ENCODE measurements around the gene GPM6B.

The GPM6B gene

GRCh38 chrX:13824746-13825145, 7.9 kb upstream of the GPM6B start:
- DNase-seq: no peak

GRCh38 chrX:13821738-13822137, 4.8 kb upstream of the GPM6B start:
- no peak for DNase-seq

GRCh38 chrX:13816176-13816575, 717 bp downstream of the GPM6B start:
- peak; percentile 19 for DNase-seq

DNA sequence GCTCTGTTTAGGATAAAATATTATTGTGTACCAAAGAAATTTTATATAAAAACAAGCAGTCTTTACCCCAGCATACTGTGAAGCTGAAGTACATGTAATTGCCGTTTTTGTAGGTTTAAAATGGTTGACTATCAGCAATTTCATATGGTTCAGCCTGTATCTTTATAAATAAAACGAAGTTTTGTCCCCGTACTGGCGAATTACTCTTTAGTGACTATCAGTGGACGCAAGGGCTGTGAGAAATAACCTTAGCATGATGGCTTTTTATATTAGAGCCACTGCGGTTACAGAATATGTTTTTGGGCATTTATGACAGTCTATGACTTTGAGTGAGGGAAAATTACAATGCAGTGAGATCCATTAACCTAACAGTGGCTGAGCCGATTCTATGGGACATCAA, 1.2 kb downstream of the GPM6B start:
- DNase-seq: peak; percentile 19

- DNase-seq: no peak
Measured at GRCh38 chrX:13808865-13809264, 8.0 kb downstream of the GPM6B start.

GRCh38 chrX:13808293-13808692, 8.6 kb downstream of the GPM6B start:
- no peak for DNase-seq

- DNase-seq: no peak
Measured at GRCh38 chrX:13805241-13805640, 11.7 kb downstream of the GPM6B start.

DNA sequence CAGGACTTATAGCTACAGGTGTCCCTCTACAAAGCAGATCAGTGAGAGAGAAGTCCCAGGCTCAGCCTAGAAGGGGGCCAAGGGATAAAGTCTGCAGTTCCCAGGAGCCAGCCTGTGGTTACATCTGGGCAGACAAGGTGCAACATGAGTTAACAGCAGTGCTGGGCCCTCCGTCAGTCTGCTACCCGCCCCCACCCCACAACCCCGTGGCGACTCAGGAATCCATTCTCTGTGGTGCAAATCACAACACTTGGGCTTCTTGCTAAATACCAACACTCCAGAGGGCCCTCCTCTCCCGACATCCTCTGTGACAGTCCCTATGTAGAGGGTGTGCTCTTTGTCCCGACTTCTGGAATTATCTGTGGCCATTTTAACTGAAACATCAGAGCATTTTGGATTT, 13.8 kb downstream of the GPM6B start:
- DNase-seq: no peak

DNA sequence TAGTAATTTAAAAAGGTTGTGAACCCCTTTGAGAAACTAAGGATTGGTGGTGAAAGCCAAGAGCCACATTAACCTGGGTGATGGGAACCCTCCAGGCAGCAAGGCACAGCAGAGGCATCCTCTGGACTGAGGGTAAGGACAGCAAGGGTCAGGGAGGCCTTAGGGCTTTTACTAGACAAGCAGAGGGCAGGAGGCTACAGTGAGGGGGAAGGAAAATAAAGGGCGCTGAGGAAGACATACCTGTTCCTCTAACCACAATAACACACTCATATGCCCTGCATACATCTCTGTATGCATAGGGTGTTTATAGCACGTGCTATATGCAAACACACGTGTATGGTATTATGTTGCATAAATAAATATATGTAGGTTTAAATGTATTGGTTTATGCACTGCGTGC, 18.7 kb downstream of the GPM6B start:
- no peak for DNase-seq

- DNase-seq: no peak
Measured at GRCh38 chrX:13797512-13797911, 19.4 kb downstream of the GPM6B start.

DNA sequence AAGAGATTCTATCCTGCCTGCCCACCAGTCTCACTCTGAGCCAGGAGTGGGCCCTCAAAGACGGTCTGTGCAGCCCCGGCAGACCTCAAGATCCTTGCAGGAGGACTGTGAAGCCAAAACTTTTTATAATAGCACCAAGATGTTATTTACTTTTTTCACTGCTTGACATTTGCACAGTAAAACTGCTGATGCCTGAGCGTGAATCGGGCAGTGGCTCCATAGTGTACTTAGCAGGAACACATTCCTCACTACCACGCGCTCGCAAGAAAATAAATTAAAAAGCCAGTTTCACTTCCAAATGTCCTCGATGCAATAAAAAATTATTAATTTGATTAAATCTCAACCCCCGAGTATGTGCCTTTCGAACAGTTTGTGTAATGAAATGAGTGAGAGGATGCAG, 22.5 kb downstream of the GPM6B start:
- no peak for DNase-seq

DNA sequence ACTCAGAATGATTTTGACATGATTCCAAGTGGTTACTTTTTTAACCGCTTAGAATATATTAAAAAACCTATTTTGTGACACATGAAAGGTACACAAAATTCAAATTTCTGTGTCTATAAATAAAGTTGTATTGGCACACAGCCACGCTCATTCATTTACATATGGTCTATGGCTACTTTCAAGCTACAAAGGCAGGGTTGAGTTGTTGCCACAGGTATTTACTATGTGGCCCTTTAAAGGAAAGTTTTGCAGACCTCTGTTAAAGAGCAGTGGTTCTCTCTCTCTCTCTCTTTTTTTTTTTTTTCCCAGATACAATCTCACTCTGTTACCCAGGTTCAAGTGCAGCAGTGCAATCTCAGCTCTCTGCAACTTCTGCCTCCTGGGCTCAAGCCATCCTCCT, 23.0 kb downstream of the GPM6B start:
- DNase-seq: no peak

GRCh38 chrX:13791559-13791958, 25.3 kb downstream of the GPM6B start:
- DNase-seq: peak; percentile 33

DNA sequence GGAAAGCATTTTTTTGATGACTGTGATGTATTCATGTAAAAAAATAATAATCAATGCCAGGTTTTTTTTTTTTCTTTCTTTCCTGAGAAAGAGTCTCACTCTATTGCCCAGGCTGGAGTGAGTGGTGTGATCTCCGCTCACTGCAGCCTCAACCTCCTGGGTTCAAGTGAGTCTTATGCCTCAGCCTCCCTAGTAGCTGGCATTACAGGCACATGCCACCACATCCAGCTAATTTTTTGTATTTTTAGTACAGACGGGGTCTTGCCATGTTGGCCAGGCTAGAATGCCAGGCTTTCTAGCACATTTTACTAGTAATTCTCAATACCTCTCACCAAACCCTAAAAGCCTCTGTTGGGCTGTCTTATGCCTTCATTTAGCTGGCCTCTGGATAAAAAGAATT, 25.7 kb downstream of the GPM6B start:
- no peak for DNase-seq

DNA sequence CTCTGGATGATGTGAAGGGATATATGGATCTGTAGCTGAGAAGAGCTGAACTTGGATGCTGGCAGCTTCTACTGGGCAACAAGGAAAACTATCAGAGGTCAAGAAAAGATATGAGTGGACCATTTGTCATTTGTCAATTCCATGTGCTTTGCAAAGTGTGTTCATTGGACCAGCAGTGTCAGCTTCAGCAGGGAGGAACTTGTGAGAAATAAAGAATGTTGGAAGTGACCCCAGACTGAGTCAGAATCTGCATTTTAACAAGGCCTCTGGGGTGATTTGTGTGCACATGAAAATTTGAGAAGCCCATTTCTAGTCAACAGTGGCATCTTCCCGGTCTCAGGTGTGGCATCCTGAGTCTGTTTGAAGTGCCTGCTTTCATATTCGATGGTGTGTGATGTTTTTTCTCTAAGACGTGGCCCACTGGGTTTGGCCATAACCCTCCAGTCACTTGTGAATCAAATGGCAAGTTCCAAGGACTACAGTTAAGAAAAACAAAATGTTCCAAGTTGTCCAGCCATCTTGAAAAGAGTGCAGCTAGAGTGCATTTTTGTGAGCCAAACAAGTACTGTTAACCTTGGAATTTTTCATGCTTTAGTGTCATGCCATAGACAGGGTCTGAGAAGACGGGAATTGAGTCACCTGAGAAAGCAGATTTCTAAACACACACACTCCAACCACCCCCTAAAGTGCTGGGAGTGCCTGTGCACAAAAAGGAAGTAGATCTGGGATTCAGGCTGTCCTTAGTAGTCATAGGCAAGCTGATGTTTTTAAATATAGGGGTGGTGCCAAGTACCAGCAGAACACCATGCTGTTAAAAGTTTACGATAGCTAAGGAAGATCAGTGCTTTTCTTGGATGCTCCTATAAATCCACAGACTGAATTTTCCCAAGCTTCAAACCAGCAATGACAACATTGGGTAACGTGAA, 26.4 kb downstream of the GPM6B start:
- no peak for DNase-seq

DNA sequence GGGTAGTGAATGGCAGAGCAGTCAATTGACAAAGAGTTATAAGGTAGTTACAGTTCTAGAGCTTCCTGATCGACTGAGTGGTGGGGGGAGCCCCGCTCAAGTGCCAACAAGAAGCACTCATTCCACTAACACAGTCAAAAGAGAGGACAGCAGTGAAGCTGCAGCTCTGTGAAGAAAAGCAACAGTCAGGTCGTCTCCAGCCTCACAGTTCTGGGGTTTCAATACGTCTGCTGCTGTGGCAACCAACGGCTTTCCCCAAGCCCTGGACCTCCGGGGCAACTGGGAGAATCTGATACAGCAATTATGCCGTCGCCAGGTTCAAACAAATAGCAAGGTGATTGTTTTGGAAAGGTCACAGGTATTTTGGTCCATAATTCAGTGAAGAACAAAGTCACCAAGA, 30.8 kb downstream of the GPM6B start:
- no peak for DNase-seq

DNA sequence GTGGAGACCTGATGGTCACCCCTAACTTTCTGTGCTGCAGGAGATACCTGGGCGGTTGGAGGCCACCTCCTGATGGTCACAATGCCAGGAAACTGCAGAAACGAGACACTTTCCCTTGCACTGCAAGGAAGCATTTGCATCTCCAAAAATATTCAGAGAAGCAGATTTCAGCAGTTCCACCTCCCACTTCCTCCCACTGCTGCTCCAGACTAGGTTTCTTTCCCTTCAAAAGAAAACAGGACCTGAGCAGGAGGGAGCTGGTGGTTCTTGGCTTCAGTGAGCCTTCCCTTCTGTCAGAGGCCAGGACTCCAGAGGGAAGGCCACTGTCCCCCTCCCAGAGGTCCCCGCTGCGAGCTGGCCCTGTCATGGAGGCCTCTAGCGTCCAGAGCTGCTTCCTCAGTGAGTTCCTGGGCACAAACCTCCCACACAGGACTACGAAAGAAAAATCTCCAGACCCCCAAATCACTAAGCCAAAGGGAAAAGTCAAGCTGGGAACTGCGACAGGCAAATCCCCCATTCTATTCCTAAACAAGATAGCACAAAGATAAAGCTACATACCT, 35.9 kb downstream of the GPM6B start:
- no peak for DNase-seq

- DNase-seq: no peak
Measured at GRCh38 chrX:13778916-13779315, 38.0 kb downstream of the GPM6B start.

DNA sequence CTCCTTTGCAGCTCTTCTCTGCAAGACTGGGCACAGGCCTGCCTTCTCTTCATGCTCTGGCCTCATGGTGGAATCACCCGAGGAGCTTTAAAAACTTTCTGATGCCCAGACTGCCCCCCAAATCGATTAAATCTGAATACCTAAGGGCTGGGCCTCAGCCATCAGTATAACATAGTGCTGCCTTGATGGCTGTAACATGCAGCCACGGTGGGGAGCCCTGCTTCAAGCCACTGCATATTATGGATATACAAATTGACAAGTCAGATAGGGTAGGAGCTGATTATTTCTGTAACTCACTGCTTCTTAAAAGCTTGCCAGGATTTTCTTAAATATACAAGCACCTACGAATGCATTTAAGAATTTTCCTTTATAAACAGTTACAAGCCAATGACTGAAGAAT, 40.5 kb downstream of the GPM6B start:
- DNase-seq: no peak

GRCh38 chrX:13775837-13776236, 41.1 kb downstream of the GPM6B start:
- no peak for DNase-seq

- no peak for DNase-seq
Measured at GRCh38 chrX:13774696-13775095, 42.2 kb downstream of the GPM6B start.

DNA sequence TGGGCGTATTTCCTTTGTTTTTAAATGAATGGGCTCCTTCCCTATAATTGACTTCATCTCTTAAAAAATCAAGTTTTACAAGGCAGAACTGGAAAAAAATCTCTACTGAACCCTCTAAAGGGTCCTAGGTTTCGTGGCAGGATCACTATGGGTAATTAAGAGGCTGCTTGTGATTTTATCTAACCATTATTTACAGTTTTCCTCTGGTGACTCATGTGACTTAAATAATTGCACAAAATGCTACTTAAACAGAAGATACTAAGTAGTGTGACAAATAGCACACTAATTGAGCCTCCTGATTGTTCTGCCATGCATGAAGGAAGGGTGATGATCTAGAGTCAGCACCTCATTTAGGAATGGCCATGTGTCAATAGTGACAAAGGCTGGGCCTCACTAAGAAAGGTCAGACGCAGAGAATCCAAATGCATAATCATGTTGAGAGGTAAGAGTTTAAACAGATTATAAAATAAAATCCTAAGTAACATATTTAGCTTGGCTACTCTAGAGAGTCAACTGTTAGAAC, 46.8 kb downstream of the GPM6B start:
- DNase-seq: peak; percentile 38

DNA sequence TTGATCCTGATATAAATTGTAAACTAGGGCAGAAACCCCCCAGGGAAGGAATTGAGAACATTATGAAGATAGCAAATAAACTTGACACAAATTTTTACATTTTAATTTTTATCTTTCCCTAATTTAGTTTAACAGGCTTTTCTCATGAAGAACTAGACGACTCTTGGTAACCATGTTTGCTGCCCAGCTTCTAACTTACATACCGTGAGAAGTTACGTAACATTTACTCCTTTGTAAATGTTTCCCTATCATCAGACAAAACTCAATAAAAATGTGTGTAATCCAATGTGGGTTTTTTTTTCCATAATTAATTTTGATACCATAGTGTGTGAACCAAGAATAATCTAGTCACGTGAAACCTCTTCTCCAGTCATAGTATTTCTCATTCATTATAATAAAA, 48.0 kb downstream of the GPM6B start:
- no peak for DNase-seq

DNA sequence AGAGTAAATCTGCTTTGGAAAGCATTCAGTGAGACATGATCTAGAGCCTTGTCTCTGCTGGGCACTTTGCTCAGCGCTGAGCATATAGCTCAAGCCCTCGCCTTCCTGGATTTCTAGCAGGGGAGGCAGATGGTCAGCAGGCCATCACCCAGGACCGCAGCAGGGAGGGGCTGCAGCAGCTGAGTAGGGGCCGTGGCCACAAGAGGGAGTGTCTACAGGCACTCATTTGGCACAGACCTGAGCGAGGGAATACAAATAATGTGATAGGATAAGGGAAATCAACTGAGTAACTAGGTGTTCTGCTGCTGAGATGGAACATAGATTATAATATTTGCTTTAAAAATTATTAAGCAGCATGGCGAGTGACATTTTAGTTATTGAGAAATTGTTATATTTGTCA, 52.1 kb downstream of the GPM6B start:
- DNase-seq: peak; percentile 76
